GM18517 (cell line): ENCODE measurements around the gene CALD1.

Source experiments
- ATAC-seq: cut with Tn5 transposase; IDR thresholded peaks from one replicate; pipeline ENCODE4 v1.9.1; 2021; ENCODE audit warnings: mild to moderate bottlenecking, moderate library complexity; ENCODE audit not compliant: unreplicated experiment

Gene CALD1

DNA sequence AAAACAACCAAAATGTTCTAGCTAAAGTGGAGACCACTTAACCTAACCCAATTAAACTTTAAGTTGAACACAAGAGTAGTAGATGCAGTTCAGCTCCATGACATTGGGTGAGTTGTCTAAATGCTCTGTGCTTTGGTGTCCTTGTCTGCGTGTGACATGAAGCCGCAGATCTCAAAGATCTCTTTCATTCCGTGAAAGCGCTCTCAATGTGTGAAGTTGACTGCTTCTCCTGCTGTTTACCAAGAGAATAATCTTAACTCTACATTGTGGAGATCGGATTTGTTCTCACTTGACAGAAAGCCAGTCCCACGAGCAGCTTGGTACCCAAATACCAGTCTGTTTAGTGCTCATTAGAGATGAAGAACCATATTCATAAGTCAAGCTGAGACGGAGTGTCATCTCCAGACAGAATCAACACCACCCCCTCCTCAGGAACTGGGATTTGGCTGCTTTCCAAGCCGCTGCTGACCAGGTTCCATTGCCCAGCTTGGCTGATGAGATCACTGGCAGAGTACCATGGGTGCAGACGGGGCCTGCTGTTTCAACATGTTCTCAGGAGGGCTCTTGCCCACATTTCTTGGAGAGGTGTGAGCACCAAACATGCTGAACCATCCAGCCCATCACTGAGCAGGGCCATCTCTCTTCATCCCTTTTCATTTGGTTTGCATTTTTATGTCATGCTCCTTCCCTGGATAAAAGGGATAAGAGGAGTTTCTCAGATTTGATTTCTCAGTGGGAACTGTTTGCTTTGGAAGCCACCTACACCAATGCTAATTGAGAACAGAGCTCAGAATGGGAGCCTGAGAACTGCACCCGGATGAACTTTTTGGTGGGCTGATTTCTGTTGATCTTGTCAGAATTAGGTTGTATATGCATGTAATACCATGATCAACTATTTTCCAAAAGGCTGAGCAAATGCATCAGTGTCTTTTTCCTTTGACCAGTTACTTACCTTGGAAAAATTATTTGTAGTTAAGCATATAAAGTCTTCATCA, 111.1 kb downstream of the CALD1 start:
- no peak for ATAC-seq

DNA sequence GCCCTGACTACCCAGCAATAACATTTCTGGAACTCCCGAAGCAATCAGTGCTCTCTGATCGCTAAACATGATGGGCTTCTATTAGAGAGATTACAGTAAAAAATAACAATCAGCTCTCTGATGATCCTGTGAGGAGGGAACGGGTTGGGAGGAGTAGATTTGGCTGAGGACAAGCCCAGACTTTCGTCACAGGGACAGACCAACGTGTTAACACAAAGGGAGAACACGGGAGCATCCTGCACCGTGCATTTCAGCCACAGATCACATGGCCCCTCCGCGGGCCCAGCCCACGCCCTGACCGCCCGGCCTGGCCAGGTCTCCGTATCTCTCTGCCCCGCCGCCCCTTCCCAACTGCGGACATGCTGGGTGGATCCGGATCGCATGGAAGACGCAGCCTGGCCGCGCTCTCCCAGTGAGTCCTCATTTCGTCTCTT, 111.8 kb downstream of the CALD1 start:
- no peak for ATAC-seq

DNA sequence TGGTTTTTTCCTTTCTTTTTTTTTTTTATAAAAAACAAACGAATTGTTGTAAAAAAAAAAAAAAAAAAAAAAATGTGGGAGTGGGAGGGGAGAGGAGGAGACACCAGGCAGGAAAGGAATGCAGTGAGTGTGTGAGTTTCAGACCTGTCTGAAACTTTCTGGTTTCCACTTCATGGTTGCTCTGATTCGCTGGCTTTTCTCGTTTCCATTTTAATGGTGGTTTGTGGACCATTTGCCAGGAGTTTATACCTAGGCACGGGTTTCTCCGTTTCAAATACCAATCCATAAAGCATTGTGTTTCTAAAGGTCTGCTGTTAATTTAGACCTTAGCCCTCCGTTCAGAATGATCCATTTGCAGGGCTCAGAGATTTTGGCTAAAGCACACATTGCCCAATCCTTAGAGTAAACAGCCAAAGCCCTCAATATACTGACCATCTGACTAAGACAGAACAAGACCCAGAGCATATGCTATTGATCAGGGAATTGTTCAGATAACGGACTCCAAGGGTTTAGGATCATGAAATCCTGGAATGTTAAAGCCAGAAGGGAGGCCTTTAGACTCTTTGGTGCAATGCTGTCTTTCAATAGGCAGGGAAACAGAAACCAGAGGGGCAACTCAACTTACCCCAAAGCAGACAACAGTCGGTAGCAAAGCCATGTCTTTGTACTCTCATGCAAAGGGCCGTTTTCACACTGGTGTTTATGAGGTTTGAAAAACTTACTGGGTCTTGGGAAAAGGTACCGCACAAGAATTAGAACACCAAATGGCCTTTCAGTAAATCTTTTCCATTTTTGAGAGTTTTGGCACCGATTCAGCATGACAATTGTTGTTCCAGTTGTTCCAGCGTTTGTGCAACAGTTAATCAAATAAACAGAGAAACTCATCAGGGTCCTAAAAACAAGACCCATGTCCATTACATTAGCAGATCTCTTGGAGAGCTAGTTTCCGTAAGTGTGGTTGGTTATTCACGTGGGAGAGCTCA, 112.6 kb downstream of the CALD1 start:
- ATAC-seq = no peak

DNA sequence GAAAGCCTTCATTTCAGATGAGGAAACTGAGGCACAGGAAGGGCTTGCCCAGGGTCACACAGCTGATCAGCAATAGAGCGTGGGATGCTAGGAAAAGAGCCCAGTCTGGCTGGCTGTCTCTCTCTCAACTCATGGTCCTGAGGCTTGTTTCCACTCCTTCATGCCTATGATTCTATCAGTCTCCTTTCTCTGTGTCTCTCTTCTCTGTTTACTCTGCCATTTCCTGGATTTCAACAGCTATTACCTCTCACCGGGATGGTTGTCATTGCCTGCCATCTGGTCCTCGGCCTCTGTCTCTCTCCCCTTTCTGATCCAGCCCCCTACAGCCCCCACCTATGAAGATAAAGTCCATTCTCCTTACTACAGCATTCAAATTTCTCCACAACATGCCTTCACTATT, 113.5 kb downstream of the CALD1 start:
- no peak for ATAC-seq

DNA sequence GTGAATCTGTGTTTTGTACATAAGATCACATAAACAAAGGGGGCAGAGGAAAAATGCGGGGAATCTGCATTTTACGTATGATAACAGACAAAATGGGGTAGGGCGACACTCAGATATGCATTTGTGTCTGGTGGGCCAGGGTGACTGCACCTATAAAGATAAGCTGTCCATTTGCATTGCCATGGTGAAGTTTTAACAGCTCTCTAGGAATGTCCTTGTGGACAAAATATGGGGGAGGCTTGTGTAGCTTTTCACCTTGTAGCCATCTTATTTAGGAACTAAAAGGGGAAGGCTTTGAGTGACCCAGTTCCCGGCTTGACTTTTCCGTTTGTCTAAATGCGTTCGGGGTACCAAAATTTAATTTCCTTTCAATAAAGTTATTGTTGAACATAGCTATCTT, 114.5 kb downstream of the CALD1 start:
- ATAC-seq = no peak

DNA sequence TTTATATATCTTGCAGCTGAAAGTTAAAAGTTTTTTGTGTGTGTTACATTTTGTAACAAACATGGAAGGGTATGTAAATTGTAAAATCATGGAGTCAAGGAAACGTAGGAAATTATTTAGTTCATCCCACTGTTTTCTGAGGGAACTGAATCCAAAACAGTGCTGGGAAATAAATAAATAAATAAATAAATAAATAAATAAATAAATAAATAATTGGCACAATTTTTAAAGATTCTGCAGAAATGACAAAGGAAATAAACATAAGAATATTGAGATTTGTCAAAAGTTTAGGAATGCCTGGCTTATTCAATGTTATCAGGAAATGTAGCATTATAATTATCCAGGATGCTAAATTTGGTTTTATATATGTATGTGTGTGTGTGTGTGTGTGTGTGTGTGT, 115.5 kb downstream of the CALD1 start:
- no peak for ATAC-seq

DNA sequence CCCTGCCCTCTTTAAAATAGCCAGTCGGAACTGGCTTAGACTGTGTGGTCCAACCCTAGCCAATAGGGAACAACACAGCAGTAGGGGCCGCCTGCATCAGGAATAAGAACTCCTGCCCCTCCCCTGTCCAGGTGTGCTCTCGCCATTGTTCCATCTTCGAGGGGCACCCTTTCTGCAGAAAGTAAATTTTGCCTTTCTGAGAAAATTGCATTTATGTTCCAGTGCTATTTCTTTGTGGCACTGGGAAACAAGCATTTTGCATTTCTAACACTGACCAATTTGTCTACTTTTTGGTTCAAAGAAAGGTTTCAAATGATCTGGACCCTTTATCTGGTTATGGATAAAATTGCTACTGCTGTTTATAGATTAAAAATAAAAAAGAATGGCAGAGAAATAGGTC, 116.6 kb downstream of the CALD1 start:
- ATAC-seq = no peak

DNA sequence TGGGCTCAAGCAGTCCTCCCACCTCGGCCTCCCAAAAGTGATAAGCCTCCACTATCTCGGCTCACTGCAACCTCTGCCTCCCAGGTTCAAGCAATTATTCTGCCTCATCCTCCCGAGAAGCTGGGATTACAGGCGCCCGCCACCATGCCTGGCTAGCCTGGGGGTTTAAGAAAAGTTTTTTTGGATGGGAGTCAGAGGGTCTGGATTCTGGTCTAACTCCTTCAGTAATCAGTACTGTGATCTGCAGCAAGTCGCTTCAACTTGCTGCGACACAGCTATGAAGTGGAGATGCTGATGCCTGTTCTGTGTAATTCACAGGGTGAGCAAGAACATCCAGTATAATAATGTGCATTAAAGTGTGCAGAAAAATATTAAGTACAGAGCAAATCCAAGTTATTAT, 118.5 kb downstream of the CALD1 start:
- ATAC-seq = no peak

DNA sequence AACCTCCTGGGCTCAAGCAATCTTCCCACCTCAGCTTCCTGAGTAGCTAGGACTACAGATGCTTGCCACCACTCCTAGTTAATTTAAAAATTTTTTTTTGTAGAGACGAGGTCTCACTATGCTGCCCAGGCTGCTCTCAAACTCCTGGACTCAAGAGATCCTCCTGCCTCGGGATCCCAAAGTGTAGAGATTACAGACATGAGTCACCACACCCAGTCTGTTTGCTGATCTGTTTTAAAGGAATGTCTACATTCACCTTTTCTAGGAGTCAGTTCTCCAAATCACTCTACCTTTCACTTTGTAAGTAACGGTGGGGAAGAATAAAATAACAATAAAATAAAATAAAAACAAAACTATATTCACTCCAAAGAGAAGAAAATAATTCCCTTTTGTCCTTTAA, 120.3 kb downstream of the CALD1 start:
- ATAC-seq = no peak

DNA sequence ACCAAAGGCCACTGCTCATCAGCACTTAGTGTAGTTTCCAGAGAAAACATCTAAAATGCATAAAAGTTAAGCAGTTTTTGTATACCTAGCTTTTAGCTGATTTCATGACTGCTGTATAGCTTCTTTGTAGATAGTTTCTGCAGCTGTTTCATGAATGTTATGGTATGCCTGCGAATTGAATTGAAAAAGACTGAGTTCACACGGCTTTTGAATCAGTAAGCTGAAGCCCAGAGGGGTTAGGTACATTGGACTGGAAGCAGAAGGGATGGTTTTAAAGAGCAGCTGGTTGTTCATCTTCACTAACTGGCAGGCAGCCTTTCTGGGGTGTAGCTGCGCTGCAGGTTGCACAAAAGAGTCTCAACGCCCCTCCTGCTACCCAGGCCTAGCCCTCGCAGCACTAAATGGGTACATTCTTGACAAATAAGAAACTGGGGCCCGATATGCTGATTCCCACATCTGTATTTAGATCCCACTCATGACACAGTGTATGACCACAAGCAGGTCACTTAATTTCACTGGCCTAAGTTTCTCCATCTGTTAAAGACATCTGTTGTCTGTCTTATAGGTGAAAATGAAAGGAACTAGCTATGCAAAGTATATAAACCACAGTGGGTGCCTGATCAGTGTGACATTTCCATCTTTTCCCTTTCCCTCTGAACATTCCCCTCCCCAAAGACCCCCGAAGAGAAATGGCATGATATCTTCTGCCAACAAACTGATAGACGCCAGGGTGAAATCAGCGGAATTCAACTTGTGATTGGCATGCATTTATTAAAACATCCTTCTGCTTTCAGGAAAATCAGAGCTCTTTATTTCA, 120.9 kb downstream of the CALD1 start:
- ATAC-seq = peak; percentile 97

DNA sequence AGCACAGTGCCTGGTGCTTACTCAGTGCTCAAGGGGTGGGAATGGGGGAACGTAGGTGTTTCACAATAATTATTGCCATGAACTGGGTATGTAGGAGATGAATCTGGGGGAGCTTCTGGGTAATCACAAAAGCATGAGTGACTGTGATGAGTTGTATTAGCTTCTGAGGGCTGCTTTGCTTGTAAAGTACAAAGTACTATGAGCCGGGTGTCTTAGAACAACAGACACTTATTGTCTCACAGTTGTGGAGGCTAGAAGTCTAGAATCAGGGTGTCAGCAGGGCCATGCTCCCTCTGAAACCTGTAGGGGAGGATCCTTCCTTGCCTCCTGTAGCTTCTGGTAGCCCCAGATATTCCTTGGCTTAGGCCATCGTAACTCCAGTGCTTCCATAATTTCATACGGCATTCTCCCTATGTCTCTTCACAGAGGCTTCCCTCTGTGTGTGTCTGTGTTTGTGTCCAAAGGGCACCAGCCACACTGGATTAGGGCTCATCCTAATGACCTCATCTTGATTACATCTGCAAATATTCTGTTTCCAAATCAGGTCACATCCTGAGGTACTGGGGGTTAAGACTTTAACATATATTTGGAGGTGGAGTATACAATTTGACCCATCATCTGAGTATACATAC, 122.1 kb downstream of the CALD1 start:
- ATAC-seq = no peak

DNA sequence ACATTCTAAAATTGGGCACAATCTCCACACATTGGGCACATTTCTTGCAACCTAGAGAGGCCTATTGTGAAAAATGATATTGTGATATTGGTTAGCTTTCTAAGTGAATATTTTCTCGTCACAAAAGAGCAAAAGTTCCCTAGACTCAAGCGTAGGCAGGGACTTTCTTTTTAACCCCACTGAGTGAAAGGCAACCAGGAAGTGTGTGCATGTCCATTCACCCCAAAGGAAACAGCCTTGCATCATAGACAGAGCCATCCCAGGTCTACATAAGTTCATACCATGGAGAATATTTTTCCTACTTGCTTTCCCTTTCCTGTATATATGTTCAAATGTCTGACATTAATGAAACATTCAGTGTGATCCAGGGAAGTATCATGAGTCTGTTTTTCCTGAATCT, 122.6 kb downstream of the CALD1 start:
- ATAC-seq = no peak

DNA sequence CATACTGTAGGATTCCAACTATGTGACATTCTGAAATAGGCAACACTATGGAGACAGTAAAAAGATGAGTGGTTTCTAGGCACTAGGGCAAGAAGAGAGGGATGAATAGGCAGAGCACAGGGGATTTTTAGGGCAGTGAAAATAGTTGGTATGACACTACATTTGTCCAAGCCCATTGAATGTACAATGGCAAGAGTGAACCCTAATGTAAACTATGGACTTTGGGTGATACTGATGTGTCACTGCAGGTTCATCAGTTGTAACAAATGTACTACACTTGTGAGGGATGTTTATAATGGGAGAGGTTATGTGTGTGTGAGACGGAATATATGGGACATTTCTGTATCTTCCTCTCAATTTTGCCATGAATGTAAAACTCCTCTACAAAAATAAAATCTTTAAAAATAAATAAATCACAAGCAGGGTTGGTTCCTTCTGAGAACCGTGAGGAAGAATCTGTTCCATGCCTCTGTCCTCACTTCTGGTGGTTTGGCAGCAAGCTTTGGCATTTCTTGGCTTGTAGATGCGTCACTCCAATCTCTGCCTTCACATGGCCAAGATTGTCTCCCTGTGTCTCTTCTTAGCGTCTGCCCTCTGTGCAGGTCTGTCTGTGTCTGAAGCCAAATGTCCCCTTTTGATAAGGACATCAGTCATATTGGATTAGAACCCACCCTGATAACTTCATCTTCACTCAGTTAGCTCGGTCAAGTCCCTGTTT, 123.8 kb downstream of the CALD1 start:
- no peak for ATAC-seq

DNA sequence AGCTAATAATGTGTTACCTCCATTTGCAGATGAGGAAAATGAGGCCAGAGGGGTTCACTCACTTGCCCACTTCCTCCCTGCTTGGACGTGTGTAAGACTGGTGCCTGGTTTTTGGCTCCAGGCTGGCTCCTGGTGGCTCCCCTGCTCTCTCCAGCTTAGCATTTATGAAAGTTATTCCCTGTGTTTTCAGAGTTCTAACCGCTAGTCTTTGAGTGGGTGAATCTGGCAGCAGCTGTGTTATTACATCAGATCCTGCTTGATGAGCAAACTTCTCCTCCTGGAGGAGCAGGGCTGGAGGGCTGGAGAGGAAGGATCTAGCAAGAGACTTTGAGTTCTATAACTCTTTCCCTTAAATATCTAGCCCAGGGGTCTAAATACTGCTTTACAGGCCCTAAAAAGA, 125.9 kb downstream of the CALD1 start:
- ATAC-seq = no peak

DNA sequence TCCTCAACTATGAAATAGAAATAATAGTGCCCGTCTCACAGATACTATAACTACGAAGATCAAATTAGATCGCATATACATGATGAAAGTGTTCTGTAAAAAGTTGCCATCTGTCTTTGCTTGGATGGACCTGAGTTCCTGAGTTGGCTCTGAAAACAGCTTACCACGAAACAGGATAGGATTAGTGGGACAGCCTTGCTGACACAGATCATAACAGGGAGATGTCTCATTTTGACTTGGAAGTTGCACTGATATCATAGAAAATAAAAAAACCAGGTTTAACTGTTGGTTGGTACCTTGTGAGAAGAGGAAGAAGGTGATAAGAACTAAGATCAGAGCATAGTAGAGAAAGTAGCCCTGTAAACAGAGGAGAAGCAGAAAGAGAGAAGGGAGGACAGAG, 127.6 kb downstream of the CALD1 start:
- no peak for ATAC-seq

DNA sequence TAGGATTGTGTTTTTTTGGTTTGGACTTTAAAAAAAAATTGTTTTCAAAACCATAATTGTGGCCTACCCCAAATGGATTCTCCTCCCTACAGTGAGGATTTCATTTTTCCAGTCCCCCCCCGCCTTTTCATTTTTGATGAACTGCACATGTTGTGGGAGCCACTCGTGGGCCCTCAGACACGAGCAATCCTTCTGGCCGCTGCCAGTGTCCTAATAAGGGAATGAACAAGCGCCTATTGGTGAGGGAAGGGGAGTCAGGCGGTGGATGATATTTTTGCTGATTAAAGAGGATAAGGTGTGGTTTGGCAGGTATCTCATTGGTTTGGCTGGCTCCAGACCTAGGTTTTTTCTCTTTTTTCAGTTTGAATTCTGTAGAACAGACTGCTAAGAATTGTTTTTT, 128.2 kb downstream of the CALD1 start:
- ATAC-seq = no peak

DNA sequence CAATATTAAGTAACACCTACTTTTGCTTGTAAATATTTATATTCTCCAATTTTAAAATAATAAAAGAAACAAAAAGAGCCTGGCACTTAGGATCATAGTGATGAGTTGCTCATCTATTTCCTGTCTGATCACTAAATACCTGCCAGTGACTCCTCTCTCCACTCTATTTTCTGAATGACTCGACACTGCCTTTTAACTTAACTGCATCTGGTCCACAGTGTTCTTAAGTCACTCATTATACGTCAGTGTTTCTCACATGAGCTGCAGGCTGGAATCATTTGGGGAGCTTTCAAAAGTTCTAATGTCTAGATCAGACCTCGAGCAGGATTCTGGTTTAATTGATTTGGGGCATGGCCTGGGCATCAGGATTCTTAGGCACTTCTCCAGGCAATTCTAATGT, 128.9 kb downstream of the CALD1 start:
- ATAC-seq = no peak

DNA sequence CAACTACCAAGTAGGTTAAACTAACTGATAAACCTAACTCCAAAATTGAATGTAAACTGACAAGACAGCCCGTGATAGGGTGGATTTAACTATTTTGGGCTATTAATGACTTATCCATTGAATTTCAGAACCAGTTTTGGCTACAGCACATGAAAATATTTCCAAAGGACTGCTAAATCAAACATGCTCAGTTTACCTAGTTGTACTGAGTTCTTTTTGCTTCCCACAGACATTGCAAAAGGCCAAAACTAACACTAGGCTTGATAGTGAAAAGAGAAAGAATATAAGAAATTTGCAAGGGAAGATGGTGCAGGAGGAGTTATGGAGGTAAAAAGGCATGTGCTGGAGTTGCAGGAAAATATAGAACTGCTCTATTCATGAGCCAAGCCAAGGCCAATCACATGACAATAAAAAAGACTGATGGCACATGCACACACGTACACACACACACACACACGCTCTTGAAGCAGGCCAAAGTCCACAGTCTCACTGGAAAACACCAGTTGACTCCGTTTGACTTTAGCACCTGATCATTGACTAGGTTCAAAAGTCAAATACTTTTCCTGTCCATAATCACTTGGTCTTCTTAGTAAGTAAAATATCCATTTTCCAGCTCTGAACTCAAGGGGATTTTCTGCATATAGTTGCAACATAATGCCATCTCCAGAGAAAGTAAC, 130.9 kb downstream of the CALD1 start:
- ATAC-seq = no peak

DNA sequence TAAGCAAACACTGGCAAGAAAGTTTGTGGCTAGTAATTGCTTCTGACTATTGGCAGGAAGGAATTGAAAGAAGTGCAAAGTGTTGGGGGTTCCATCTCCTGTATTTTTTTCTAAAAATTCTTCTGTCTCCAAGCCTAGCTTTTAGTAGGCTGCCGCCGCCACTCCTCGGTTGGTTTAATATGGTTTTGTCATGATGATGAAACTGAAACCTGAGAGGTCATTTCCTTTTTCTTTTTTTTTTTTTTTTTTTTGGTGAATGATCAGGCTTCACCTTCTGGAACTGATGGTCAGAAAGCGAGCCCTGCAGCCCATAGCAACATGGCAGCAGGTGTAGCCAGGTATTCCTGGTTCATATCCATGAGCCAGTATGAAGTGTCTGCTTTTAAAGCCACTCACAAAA, 131.5 kb downstream of the CALD1 start:
- no peak for ATAC-seq
